ENCODE data around the gene UGT1A6. TPM values are rescaled to one million over a fixed set of nuclear protein-coding genes. Genes with fewer than 3 reads are reported as not detected.
A peak's percentile ranks its signal among the peaks of the same experiment; 100 is the strongest.
"Not testable (repeated sequence)": the region's sequence is repeated elsewhere in the genome, so short reads cannot be mapped to it uniquely, and the experiment has no call there.

The UGT1A6 gene
- total RNA-seq, 2 donors from 2014 or later = not detected

DNA sequence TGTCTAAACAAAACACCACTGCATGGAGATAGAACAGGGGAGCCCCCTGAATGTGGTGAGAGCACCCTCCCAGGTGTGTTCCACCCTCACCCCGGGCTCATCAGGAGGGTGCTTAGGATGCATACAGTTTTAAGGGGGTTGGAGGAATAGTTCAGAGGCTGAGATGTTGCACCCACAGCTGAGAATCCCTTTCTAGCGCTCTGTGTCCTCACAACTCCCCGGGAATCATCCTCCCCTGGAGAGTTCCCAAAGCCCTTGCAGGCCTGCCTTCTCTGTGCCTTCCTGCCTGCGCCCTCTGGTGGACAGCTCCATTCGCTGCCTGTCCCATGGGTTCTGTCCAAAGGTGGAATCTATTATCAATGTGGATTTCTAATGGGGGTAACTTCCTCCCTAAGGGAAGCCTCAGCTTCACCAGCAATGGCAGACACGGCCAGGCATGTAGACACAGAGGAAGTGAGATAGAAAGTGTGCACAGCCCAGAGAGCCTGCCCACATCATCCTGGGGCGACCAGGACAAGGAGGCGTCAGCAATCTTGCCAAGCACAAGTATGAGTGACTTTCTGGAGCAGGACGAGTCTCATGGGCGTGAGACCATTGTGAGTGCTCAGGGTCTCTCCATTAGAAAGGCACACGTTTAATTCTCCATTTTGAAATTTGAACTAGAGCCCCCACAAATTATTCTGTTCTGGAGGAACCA lies 18.8 kb downstream of the UGT1A6 start:
- peak; percentile 89 for DNase-seq (ENCODE audit: low spot score)
- intact Hi-C loops (cut with DNase I) = no loop called here

DNA sequence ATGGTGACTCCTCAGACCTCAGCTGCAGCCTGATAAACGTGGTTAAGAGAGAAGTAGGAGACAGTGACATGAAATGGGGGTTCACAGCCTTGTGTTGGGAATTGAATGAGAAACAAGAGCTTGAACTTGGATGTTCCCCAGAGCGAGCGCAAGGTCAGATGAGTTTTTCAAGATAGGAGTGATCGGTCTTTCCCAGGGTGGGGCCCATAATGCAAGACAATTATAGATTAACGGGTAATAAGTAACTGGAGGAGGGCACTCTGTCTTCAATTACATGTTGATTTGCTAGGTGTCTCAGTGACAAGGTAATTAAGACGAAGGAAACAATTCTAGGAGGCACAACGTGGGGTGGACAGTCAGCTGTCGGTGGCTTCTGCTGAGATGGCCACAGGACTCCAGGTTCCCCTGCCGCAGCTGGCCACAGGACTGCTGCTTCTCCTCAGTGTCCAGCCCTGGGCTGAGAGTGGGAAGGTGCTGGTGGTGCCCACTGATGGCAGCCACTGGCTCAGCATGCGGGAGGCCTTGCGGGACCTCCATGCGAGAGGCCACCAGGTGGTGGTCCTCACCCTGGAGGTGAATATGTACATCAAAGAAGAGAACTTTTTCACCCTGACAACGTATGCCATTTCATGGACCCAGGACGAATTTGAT lies 20.0 kb downstream of the UGT1A6 start, which contains the start of gene UGT1A5:
Gene UGT1A5, plus strand, starts transcription at position 297 of the 651 bp plus-strand sequence. Its CDS starts 85 bp downstream, at position 382.
- no peak for DNase-seq (ENCODE audit: low spot score)
- intact Hi-C loops (cut with DNase I) = no loop called here

DNA sequence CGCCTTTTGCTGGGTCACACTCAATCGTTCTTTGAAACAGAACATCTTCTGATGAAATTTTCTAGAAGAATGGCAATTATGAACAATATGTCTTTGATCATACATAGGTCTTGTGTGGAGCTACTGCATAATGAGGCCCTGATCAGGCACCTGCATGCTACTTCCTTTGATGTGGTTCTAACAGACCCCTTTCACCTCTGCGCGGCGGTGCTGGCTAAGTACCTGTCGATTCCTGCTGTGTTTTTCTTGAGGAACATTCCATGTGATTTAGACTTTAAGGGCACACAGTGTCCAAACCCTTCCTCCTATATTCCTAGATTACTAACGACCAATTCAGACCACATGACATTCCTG lies 20.5 kb downstream of the UGT1A6 start:
- intact Hi-C loops (cut with DNase I) = no loop called here
- DNase-seq (ENCODE audit: low spot score) = no peak

GRCh38 chr2:233714121-233714520 lies 21.4 kb downstream of the UGT1A6 start:
- intact Hi-C loops (cut with DNase I) = no loop called here
- no peak for DNase-seq (ENCODE audit: low spot score)

- intact Hi-C loops (cut with DNase I) = no loop called here
- no peak for DNase-seq (ENCODE audit: low spot score)
Observed at GRCh38 chr2:233718552-233718951, 25.9 kb downstream of the UGT1A6 start, which contains the start of gene UGT1A4. TSS of gene UGT1A4 (plus strand) at chr2:233718736. CDS start at chr2:233718821, 85 bp downstream.

DNA sequence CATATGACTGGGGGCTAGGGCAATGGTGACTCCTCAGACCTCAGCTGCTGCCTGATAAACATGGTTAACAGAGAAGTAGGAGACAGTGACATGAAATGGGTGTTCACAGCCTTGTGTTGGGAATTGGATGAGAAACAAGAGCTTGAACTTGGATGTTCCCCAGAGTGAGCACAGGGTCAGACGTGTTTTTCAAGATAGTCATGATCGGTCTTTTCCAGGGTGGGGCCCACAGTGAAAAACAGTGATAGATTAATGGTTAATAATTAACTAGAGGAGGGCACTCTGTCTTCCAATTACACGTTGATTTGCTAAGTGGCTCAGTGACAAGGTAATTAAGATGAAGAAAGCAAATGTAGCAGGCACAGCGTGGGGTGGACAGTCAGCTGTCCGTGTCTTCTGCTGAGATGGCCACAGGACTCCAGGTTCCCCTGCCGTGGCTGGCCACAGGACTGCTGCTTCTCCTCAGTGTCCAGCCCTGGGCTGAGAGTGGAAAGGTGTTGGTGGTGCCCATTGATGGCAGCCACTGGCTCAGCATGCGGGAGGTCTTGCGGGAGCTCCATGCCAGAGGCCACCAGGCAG lies 36.1 kb downstream of the UGT1A6 start, which contains the start of gene UGT1A3:
Gene UGT1A3, plus strand, starts transcription at position 320 of the 579 bp plus-strand sequence. Its CDS starts 85 bp downstream, at position 405.
- intact Hi-C loops (cut with DNase I) = no loop called here
- DNase-seq (ENCODE audit: low spot score) = no peak

DNA sequence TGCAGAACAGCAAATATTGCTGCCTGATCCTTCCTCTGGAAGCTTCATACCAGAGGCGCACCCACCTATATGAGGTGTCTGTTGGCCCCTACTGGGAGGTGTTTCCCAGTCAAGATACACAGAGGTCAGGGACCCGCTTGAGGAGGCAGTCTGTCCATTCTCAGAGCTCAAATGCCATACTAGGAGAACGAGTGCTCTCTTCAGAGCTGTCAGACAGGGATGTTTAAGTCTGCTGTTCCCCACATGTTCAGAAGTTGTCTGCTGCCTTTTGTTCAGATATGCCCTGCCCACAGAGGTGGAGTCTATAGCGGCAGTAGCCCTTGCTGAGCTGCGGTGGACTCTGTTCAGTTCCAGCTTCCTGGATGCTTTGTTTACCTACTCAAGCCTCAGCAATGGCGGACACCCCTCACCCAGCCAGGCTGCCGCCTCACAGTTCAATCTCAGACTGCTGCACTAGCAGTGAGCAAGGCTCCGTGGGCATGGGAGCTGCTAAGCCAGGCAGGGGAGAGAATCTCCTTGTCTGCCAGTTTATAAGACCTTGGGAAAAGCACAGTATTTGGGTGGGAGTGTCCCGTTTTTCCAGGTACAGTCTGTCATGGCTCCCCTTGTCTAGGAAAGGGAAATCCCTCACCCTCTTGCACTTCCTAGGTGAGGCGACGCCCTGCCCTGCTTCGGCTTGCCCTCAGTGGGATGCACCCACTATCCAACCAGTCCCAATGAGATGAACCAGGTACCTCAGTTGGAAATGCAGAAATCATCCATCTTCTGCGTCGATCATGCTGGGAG lies 44.4 kb downstream of the UGT1A6 start:
- DNase-seq (ENCODE audit: low spot score); intact Hi-C loops (cut with DNase I): not testable (repeated sequence)

GRCh38 chr2:233740870-233741269 lies 48.2 kb downstream of the UGT1A6 start:
- intact Hi-C loops (cut with DNase I) = no loop called here
- DNase-seq (ENCODE audit: low spot score) = no peak

- intact Hi-C loops (cut with DNase I) = no loop called here
- no peak for DNase-seq (ENCODE audit: low spot score)
Observed at GRCh38 chr2:233743464-233744259, 51.0 kb downstream of the UGT1A6 start.

- DNase-seq (ENCODE audit: low spot score) = no peak
- intact Hi-C loops (cut with DNase I) = no loop called here
Observed at GRCh38 chr2:233745073-233745755, 52.5 kb downstream of the UGT1A6 start.

DNA sequence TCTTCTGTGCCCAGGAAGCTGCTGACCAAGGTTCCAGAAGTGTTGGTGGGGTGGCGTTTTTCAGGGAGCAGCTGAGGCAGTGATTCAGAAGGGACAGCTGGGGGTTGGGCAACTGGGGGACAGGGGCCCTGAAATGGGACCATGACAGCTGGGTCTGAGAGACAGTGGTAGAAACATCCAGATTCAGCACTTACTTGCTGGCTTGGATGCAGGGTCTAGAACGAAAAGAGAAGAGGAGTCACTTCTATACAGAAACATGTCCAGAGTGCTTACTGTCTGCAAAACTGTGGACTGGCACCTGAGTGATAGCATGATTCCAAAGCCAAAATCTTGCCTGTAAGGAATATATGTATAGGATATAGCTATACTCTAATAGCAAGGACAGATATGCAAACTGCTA lies 53.1 kb downstream of the UGT1A6 start:
- intact Hi-C loops (cut with DNase I); DNase-seq (ENCODE audit: low spot score): not testable (repeated sequence)

GRCh38 chr2:233746475-233747282 lies 54.0 kb downstream of the UGT1A6 start:
- intact Hi-C loops (cut with DNase I) = no loop called here
- no peak for DNase-seq (ENCODE audit: low spot score)

GRCh38 chr2:233747283-233747544 lies 54.5 kb downstream of the UGT1A6 start:
- intact Hi-C loops (cut with DNase I) = no loop called here
- DNase-seq (ENCODE audit: low spot score) = no peak

DNA sequence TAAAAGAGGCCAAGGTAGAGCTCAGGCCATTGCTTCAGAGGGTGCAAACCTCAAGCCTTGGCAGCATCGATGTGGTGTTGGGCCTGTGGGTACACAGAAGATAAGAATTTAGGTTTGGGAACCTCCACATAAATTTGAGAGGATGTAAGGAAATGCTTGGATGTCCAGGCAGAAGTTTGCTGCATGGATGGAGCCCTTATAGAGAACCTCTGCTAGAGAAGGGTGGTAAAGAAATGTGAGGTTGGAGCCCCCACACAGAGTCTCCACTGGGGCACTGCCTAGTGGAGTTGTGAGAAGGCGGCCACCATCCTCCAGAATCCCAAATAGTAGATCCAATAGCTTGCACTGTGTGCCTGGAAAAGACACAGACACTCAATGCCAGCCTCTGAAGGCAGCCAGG lies 58.0 kb downstream of the UGT1A6 start:
- DNase-seq (ENCODE audit: low spot score); intact Hi-C loops (cut with DNase I): not testable (repeated sequence)

DNA sequence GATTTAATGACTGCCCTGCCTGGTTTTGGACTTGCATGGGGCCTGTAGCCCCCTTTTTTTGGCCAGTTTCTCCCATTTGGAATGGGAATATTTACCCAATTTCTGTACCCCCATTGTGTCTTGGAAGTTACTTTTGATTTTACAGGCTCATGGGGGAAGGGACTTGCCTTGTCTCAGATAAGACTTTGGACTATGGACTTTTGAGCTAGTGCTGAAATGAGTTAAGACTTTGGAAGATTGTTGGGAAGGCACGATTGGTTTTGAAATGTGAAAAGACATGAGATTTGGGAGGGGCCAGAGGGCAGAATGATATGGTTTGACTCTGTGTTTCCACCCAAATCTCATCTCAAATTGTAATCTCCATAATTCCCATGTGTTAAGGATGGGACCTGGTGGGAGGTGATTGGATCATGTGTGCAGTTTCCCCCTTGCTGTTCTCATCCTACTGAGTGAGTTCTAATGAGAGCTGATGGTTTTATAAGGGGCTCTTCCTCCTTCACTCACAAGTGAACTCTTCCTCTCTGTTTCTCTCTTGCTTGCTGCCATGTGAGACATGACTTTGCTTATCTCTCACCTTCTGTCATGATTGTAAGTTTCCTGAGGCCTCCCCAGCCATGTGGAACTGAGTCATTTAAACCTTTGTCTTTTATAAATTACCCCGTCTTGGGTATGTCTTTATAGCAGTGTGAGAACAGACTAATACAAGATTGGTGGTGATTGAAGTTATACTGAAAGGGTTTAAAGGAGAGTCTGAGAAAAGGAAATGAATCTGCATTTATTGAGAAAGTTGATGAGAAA lies 58.7 kb downstream of the UGT1A6 start:
- intact Hi-C loops (cut with DNase I); DNase-seq (ENCODE audit: low spot score): not testable (repeated sequence)

GRCh38 chr2:233754872-233755611 lies 62.4 kb downstream of the UGT1A6 start:
- DNase-seq (ENCODE audit: low spot score) = no peak
- intact Hi-C loops (cut with DNase I) = no loop called here
